Measurements from ENCODE around the gene VIPR2. TPM values are rescaled to one million over a fixed set of nuclear protein-coding genes. Genes with fewer than 3 reads are reported as not detected.

The VIPR2 gene
- total and polyA plus RNA-seq, 2 of the 13 experiments (the other 11 are each of a cell fraction or from before 2014, with no cell fraction given) = not detected

GRCh38 chr7:159172400-159172799 lies 27.7 kb upstream of the VIPR2 start:
- POLR2A ChIA-PET = no interaction called here
- 19% methylated on average over 9 of the region's 9 CpGs for WGBS (ENCODE audit: low lambda C conversion rate)
- no peak for TF ChIP-seq ZEB1 (IDR thresholded peaks at IDR 0.05; ENCODE audit: insufficient replicate concordance, low read depth)
- TF ChIP-seq ZNF350 (CRISPR knock-in tag; IDR thresholded peaks at IDR 0.05; ENCODE audit: borderline replicate concordance, low read depth) = no peak
- no peak for TF ChIP-seq CENPBD1 (CRISPR knock-in tag; IDR thresholded peaks at IDR 0.05; ENCODE audit: borderline replicate concordance, low read depth)
- TF ChIP-seq GATA4 (IDR thresholded peaks at IDR 0.05; ENCODE audit: borderline replicate concordance, low read depth) = no peak
- no peak for TF ChIP-seq USF2 (IDR thresholded peaks at IDR 0.05; ENCODE audit: low read depth, low read length)
- TF ChIP-seq USF2 (CRISPR knock-in tag; IDR thresholded peaks at IDR 0.05; ENCODE audit: borderline replicate concordance) = no peak
- TF ChIP-seq ZUFSP (CRISPR knock-in tag; IDR thresholded peaks at IDR 0.05; ENCODE audit: borderline replicate concordance) = no peak
- no peak for TF ChIP-seq MTF1 (CRISPR knock-in tag; IDR thresholded peaks at IDR 0.05)
- TF ChIP-seq REXO4 (CRISPR knock-in tag; IDR thresholded peaks at IDR 0.05; ENCODE audit: borderline replicate concordance) = no peak
- no peak for TF ChIP-seq SIN3A (IDR thresholded peaks at IDR 0.05; ENCODE audit: borderline replicate concordance, low read depth, low read length)
- no peak for TF ChIP-seq ZNF639 (CRISPR knock-in tag; conservative IDR thresholded peaks at IDR 0.05)
- no peak for TF ChIP-seq KAT8 (CRISPR knock-in tag; IDR thresholded peaks at IDR 0.05)
- no peak for TF ChIP-seq ATF6 (CRISPR knock-in tag; conservative IDR thresholded peaks at IDR 0.05)
- TF ChIP-seq SP5 (CRISPR knock-in tag; IDR thresholded peaks at IDR 0.05; ENCODE audit: borderline replicate concordance, low read depth) = no peak
- TF ChIP-seq ZNF468 (CRISPR knock-in tag; IDR thresholded peaks at IDR 0.05) = no peak
- TF ChIP-seq ZNF292 (CRISPR knock-in tag; IDR thresholded peaks at IDR 0.05; ENCODE audit: borderline replicate concordance, low read depth) = no peak

More at GRCh38 chr7:159172400-159172799, 27.7 kb upstream of the VIPR2 start:
- ATAC-seq (no peak), DNase-seq (ENCODE audit: low spot score) (no peak), FAIRE-seq (no peak)
- Histone ChIP-seq H3K27me3 (ENCODE audit: control insufficient read depth in 1 of 2, insufficient read depth in 2 of 2, low read length in 2 of 2) (peaks cover 2 to 32% of the 10 kb centered on the region in 2 experiments; a peak in 3 of 5 replicates), H3K4me1 (ENCODE audit: insufficient read depth, low read length) (no peaks in the 10 kb centered on the region), H3K27ac (ENCODE audit: extremely low read length, insufficient read depth, low read length) (no peak overlapping the region), H4K20me1 (ENCODE audit: insufficient read depth, low read length) (no peaks in the 10 kb centered on the region), H3K36me3 (replicated peaks in 1 of 2; ENCODE audit: control insufficient read depth in 1 of 2, insufficient read depth in 2 of 2, low read length in 2 of 2) (no peaks in the 10 kb centered on the region), H3K4me2 (ENCODE audit: low read depth, low read length) (no peak overlapping the region), H3K9ac (ENCODE audit: insufficient read depth, low read depth, low read length) (no peak overlapping the region), H3K79me2 (ENCODE audit: insufficient read depth, low read length) (no peaks in the 10 kb centered on the region), H3K9me3 (ENCODE audit: low read length) (no peaks in the 10 kb centered on the region), H3K4me3 (replicated peaks in 1 of 3; ENCODE audit: insufficient read depth in 1 of 3, low read depth in 2 of 3, low read length in 3 of 3) (no peak overlapping the region), H2AFZ (ENCODE audit: low read length) (no peak overlapping the region)
- in situ Hi-C loops (cut with HindIII; ENCODE audit: extremely low pct_ligation_motif_present, low pct_unique_long_range_greater_than_20kb) = no loop called here
- CTCF ChIA-PET (ENCODE audit: low intra/inter-chr PET ratio, low total read pairs) = no interaction called here
- intact Hi-C loops (cut with micrococcal nuclease; ENCODE audit: unreplicated experiment) = no loop called here
- BruUV-seq (replicated peaks) = no TSS peak
